ENCODE data around the gene TNS2.

The TNS2 gene

GRCh38 chr12:53056901-53057300, 7.0 kb downstream of the TNS2 start:
- DNase-seq = no peak

DNA sequence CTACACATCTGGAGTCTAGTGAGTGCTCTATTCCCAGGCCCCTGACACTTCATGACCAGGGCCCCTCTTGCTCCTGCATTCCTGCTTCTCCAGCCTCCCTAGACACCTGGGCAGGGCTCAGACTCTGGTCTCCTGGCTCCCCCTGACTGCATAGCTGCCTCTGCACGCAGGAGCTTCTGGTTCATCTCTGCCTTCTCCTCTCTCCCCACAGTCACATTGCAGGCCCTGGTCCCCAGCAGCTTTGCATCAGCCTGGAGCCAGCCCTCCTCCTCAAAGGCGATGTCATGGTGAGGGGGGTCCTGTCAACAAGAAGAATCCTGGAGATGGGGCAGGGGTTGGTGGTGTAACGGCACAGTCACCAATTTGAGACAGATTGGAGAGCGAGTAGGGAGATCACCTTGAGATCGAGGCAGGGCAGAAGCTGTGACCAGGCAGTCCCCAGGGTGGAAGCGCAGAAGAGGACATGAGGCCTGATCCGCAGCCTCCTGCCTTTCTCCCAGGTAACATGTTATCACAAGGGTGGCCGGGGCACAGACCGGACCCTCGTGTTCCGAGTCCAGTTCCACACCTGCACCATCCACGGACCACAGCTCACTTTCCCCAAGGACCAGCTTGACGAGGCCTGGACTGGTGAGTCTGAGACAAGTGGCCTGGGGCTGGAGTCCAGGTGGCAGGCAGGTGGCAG, 8.1 kb downstream of the TNS2 start:
- DNase-seq = no peak

GRCh38 chr12:53058674-53059433, 9.0 kb downstream of the TNS2 start:
- no peak for DNase-seq

GRCh38 chr12:53059434-53060063, 9.7 kb downstream of the TNS2 start:
- no peak for DNase-seq

DNA sequence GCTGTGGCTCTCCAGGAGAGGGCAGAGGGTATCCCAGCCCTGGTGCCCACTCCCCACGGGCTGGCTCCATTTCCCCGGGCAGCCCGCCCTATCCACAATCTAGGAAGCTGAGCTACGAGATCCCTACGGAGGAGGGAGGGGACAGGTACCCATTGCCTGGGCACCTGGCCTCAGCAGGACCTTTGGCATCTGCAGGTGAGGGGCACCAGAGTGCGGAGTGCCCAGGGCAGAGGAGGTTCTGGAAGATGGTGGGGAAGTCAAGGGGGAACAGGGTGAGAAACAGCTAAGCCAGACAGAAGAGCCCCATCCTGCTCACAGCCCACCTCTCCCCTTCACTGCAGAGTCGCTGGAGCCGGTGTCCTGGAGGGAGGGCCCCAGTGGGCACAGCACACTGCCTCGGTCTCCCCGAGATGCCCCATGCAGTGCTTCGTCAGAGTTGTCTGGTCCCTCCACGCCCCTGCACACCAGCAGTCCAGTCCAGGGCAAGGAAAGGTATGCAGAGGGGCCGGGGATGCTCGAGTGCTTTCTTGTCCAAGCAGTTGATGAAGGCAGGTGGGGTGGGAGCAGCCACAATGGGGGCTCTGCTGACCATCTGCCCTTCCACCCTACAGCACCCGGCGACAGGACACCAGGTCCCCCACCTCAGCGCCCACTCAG, 10.3 kb downstream of the TNS2 start:
- DNase-seq = no peak

DNA sequence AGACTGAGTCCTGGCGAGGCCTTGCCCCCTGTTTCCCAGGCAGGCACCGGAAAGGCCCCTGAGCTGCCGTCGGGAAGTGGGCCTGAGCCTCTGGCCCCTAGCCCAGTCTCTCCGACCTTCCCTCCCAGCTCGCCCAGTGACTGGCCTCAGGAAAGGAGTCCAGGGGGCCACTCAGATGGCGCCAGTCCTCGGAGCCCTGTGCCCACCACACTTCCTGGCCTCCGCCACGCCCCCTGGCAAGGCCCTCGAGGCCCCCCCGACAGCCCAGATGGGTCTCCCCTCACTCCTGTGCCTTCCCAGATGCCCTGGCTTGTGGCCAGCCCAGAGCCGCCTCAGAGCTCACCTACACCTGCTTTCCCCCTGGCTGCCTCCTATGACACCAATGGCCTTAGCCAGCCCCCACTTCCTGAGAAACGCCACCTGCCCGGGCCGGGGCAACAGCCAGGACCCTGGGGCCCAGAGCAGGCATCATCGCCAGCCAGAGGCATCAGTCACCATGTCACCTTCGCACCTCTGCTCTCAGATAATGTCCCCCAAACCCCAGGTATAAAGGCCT, 10.9 kb downstream of the TNS2 start:
- DNase-seq = peak; percentile 82

GRCh38 chr12:53061404-53062010, 11.6 kb downstream of the TNS2 start:
- DNase-seq = peak; percentile 93

- DNase-seq = no peak
These were observed 12.4 kb downstream of the TNS2 start for GRCh38 chr12:53062011-53062961.

- DNase-seq = no peak
These were observed 13.3 kb downstream of the TNS2 start for GRCh38 chr12:53062977-53063707.

DNA sequence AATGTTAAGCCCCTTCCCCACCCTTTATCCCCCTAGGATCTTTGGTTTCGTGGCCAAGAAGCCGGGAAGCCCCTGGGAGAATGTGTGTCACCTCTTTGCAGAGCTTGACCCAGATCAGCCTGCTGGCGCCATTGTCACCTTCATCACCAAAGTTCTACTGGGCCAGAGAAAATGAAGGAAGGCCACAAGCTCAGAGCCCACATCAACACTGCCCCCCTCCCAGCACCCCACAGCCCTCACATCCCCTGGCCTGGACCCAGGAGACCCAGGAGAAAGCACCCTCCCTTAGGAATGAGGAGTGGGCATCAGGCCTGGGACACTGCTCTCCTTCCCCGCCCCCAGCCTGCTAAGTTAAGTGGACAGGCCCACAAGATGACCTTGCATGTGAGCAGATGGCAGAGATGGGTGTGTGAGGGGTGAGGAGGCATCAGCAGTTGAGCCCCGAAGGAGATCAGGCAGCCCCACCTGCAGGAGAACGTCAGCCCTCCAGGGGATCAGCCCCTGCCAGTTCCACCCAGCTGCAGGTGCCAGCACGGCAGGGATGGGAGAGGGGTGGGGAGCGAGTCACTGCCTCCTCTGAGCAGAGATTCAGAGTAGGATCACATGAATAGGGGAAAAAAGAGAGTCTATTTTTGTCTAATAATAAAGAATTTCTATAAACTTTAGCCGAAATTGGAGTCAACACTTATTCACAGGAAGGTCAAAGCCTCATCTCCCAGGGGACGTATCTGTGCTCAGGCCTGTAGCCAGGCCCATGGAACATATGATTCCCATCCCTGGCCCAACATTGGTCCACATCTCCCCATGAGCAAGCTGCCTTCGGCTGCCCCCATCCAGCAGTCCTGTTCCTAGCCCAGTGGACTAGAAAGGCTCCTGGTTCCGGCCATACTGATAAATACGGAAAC, 14.1 kb downstream of the TNS2 start:
- DNase-seq = no peak

GRCh38 chr12:53064613-53065436, 15.0 kb downstream of the TNS2 start:
- no peak for DNase-seq

- no peak for DNase-seq
These were observed 15.6 kb downstream of the TNS2 start for GRCh38 chr12:53065470-53065869.

DNA sequence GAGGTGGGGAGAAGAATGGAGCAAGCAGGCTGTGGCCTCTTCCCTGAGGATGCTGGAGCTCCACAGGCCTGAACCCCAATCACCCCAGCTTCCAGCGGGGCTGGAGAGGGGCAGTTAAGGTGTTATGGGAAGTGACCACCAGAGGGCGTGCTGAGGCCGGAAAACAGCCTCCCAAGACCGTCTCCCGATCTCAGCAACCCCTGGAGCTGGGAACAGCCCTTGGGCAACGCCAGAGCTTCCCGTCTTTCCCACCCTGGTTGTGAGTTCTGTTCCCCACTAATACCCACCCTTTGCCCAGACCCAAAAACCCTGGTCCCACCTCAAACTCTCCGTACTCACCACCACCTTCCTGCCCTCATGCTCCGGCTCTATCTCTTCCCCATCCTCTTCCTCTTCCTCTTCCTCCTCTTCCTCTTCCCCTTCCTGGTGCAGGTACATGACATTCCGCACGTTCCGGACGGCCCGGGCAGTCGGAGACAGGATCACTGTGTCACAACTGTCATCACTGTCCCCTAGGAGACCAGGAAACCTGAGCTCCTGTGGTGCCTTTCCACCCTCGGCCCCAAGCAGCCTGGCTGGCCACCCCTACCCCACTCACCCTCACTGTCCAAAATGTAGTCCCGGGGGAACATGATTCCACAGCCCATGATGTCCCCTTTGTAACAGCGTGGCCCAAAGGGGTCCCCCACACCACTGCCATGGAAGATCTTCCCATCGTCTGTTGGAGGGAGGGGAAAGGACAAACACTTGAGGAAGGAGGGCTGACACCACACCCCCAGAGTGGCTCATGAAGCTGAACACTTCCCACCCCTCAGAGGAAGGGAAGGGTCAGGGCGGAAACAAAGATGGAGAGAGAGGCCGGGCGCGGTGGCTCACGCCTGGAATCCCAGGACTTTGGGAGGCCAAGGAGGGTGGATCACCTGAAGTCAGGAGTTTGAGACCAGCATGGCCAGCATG, 16.4 kb downstream of the TNS2 start:
- peak; percentile 60 for DNase-seq

DNA sequence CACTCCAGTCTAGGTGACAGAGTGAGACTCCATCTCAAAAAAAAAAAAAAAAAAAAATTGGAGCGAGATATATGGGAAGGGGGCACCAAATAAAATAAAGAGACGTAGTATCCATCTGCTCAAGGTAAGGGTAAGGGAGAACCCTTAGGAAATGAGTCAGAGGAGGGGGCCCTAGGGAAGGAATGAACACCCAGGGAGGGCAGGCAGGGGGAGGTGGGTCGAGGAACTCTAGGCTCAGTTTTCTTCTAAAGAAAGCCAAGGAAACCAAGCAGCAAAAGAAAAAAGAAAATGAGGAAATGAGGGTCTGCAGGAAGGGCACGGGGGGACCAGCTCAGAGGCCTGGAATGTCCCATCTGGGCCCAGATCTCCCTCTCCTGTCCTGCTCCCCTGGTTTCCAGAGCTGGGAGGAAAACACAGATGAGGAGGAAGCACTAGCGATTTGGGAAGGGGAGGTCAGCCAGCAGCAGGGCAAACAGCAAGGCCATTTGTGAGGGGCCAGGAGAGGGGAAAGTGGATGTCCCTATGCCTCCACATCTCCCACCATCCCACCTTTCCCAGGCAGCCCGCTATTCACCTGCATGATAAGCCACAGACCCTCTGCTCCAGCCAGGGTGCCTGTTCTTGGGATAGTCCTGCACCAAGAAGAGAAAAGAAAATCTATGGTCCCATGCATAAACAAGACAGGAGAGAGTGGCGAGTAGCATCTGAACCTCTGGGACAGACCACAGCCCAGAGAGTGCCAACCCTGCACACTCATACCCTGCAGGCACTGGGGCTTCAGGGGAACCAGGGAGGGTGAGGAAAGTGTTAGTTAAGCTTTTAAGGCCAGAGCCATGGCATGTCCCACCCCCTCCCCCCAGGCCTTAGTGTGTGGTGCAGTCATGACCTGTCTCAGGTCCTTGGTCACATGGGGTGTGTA, 17.5 kb downstream of the TNS2 start:
- DNase-seq = no peak

- no peak for DNase-seq
These were observed 18.3 kb downstream of the TNS2 start for GRCh38 chr12:53067993-53068770.
